Natural killer cell (primary cell): ENCODE measurements around the gene CBY3. TPM values are rescaled to one million over a fixed set of nuclear protein-coding genes. Genes with fewer than 3 reads are reported as not detected.
"Not testable (repeated sequence)": the region's sequence is repeated elsewhere in the genome, so short reads cannot be mapped to it uniquely, and the experiment has no call there.

ENCODE experiments used
- ATAC-seq, 3 donors: fragments of 150-1000 bp in 2 of 3; fragments of 200-7000 bp in 1 of 3; cut with Tn5 transposase; 1 replicate in 1 of 3; 2 replicates in 2 of 3; pipeline ENCODE4 v1.10.0; 2021; ENCODE audit warnings: mild to moderate bottlenecking in 2 of 3, moderate library complexity in 2 of 3
- DNase-seq, 2 donors: peaks; one replicate each; pipeline versions ENCODE4 v3.0.0 to v3.0.0-alpha.2; 2013 to 2021; ENCODE audit warnings: mixed read lengths in 1 of 2
- H3K27ac ChIP-seq: one replicate; pipeline ENCODE4 v1.5.1; 2013; ENCODE audit warnings: mild to moderate bottlenecking, low read length
- H3K27me3 ChIP-seq: one replicate; pipeline ENCODE4 v1.6.1; 2013; ENCODE audit warnings: low read length; ENCODE audit not compliant: control insufficient read depth, insufficient read depth
- H3K36me3 ChIP-seq: one replicate; pipeline ENCODE4 v1.6.1; 2013; ENCODE audit warnings: low read length; ENCODE audit not compliant: control insufficient read depth, insufficient read depth
- H3K4me1 ChIP-seq: one replicate; pipeline ENCODE4 v1.6.1; 2013; ENCODE audit warnings: low read length; ENCODE audit not compliant: control insufficient read depth, insufficient read depth
- H3K4me3 ChIP-seq: one replicate; pipeline ENCODE4 v1.5.1; 2013; ENCODE audit warnings: low read length
- H3K9me3 ChIP-seq: one replicate; pipeline ENCODE4 v1.6.1; 2013; ENCODE audit warnings: low read length; ENCODE audit not compliant: control insufficient read depth, insufficient read depth
- H3K27ac Mint-ChIP-seq, 2 donors: one replicate each; pipeline ENCODE4 v1.8.0; 2022; ENCODE audit warnings: mild to moderate bottlenecking in 2 of 2, mixed read lengths in 2 of 2, moderate library complexity in 1 of 2
- H3K27me3 Mint-ChIP-seq, 2 donors: one replicate each; pipeline ENCODE4 v1.8.0; 2022; ENCODE audit warnings: low read depth in 2 of 2, mixed read lengths in 2 of 2
- H3K36me3 Mint-ChIP-seq: one replicate; pipeline ENCODE4 v1.8.0; 2022; ENCODE audit warnings: mixed read lengths
- H3K4me1 Mint-ChIP-seq, 2 donors: one replicate each; pipeline ENCODE4 v1.8.0; 2022; ENCODE audit warnings: mixed read lengths in 2 of 2
- H3K4me3 Mint-ChIP-seq: one replicate; pipeline ENCODE4 v1.8.0; 2022; ENCODE audit warnings: mild to moderate bottlenecking, moderate library complexity, mixed read lengths
- H3K9me3 Mint-ChIP-seq, 2 donors: one replicate each; pipeline ENCODE4 v1.8.0; 2022; ENCODE audit warnings: mixed read lengths in 2 of 2
- WGBS: methylation state at CpG from one replicate; pipeline ENCODE4 v1.1.7; 2013; ENCODE audit warnings: missing lambda C conversion rate; ENCODE audit not compliant: insufficient coverage; 5-methylcytosine and 5-hydroxymethylcytosine counted together
- intact Hi-C: fragments of 100-400 bp; cut with micrococcal nuclease; formaldehyde crosslinking; loops from one replicate; pipeline ENCODE4 v1.14.2; 2022
- total RNA-seq, 4 donors: library from RNA; stranded (reverse); fragments of 120-200 nt in 1 of 4; gene quantifications; one replicate each; pipeline versions ENCODE4 v1.2.3 to v1.2.4, GENCODE V29; 2013 to 2022
- TF ChIP-seq, protein P1 (sequence below): fragments of 200-600 bp; IDR thresholded peaks from one replicate; pipeline ENCODE4 v1.8.0; 2022; ENCODE audit warnings: antibody characterized with exemption

The CBY3 gene
- total RNA-seq, 3 donors from 2014 or later (not counting 1 experiment from before 2014, with no cell fraction given) = not detected

GRCh38 chr5:179696603-179697002 is 15.8 kb upstream of the CBY3 start:
- ATAC-seq (no peak), DNase-seq (no peak)
- TF ChIP-seq, protein P1, sequence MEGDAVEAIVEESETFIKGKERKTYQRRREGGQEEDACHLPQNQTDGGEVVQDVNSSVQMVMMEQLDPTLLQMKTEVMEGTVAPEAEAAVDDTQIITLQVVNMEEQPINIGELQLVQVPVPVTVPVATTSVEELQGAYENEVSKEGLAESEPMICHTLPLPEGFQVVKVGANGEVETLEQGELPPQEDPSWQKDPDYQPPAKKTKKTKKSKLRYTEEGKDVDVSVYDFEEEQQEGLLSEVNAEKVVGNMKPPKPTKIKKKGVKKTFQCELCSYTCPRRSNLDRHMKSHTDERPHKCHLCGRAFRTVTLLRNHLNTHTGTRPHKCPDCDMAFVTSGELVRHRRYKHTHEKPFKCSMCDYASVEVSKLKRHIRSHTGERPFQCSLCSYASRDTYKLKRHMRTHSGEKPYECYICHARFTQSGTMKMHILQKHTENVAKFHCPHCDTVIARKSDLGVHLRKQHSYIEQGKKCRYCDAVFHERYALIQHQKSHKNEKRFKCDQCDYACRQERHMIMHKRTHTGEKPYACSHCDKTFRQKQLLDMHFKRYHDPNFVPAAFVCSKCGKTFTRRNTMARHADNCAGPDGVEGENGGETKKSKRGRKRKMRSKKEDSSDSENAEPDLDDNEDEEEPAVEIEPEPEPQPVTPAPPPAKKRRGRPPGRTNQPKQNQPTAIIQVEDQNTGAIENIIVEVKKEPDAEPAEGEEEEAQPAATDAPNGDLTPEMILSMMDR = no peak
- H3K4me3 ChIP-seq = no peak overlapping the region
- Mint-ChIP-seq H3K4me3 (no peak overlapping the region), H3K4me1 (peaks cover 34 to 41% of the 10 kb centered on the region in 2 donors), H3K36me3 (no peaks in the 10 kb centered on the region), H3K27ac (peak overlapping the region; percentile 94 to 99), H3K27me3 (no peaks in the 10 kb centered on the region), H3K9me3 (no peaks in the 10 kb centered on the region)
- intact Hi-C loops = loop anchor here (2.0 kb wide), 1 partner anchor 98 kb away; no protein-coding TSS in a partner anchor
- 63% methylated on average over 2 of the region's 3 CpGs for WGBS
- no peaks in the 10 kb centered on the region for H3K36me3 ChIP-seq
- H3K9me3 ChIP-seq = no peaks in the 10 kb centered on the region
- H3K4me1 ChIP-seq = peaks cover 35% of the 10 kb centered on the region
- peak overlapping the region; percentile 18 for H3K27ac ChIP-seq
- H3K27me3 ChIP-seq = no peaks in the 10 kb centered on the region

GRCh38 chr5:179694561-179694960 is 13.7 kb upstream of the CBY3 start:
- no peaks in the 10 kb centered on the region for H3K9me3 Mint-ChIP-seq
- Histone ChIP-seq H3K36me3 (no peaks in the 10 kb centered on the region), H3K27me3 (no peaks in the 10 kb centered on the region), H3K4me3 (no peak overlapping the region), H3K4me1 (peaks cover 21% of the 10 kb centered on the region), H3K9me3 (no peaks in the 10 kb centered on the region), H3K27ac (no peak overlapping the region)
- H3K4me1 Mint-ChIP-seq = peaks cover 23 to 30% of the 10 kb centered on the region in 2 donors
- ATAC-seq (no peak), DNase-seq (no peak)
- H3K27ac Mint-ChIP-seq = no peak overlapping the region
- intact Hi-C loops = no loop called here
- no peaks in the 10 kb centered on the region for H3K27me3 Mint-ChIP-seq
- TF ChIP-seq, protein P1 = no peak
- H3K36me3 Mint-ChIP-seq = no peaks in the 10 kb centered on the region
- H3K4me3 Mint-ChIP-seq = no peak overlapping the region
- 90% methylated on average over 5 of the region's 6 CpGs for WGBS

GRCh38 chr5:179689212-179689611 is 8.4 kb upstream of the CBY3 start:
- DNase-seq, H3K9me3 Mint-ChIP-seq, H3K27ac ChIP-seq, H3K4me1 Mint-ChIP-seq, H3K36me3 ChIP-seq, H3K27me3 ChIP-seq, H3K27ac Mint-ChIP-seq, H3K4me3 Mint-ChIP-seq, ATAC-seq, H3K4me1 ChIP-seq, H3K36me3 Mint-ChIP-seq, H3K4me3 ChIP-seq, H3K9me3 ChIP-seq, intact Hi-C loops, H3K27me3 Mint-ChIP-seq: not testable (repeated sequence)
- WGBS = 89% methylated on average over 9 of the region's 9 CpGs

DNA sequence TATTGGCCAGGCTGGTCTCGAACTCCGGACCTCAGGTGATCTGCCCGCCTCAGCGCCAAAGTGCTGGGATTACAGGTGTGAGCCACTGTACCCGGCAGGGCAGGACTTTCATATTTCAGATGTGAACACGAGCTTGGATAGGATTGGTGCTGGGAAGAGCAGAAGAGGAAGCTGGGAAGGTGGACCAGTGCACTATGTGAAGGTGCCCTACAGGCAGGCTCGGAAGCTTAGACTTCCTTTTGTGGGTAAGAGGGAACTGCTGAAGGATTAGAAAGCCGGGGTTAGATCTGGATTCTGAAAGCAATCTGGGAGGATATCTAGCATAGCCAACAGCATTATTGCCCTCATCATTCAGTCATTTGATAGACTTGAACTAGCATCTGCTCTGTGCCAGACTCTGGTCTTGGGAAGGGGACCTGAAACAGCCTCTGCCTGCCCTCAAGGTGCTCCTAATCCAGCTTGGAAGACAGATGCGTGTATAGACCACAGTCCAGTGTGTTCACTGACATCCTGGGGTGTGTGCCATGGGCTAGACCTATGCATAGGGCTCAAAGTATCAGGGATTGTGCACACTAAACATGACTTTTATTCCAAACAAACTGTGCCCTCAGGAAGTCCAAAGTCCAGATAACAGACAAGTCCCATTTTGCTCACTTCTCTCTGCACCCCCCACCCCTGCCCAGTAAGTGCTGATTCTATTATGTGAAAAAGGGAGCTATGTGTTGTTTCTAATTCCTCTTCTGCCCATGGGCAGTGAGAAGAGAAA is 637 bp downstream of the CBY3 start:
- no peaks in the 10 kb centered on the region for H3K27me3 Mint-ChIP-seq
- DNase-seq (no peak), ATAC-seq (no peak)
- intact Hi-C loops = no loop called here
- no peaks in the 10 kb centered on the region for H3K9me3 Mint-ChIP-seq
- Histone ChIP-seq H3K4me1 (peaks cover 29% of the 10 kb centered on the region), H3K27ac (no peak overlapping the region), H3K36me3 (no peaks in the 10 kb centered on the region), H3K4me3 (no peak overlapping the region), H3K27me3 (no peaks in the 10 kb centered on the region), H3K9me3 (no peaks in the 10 kb centered on the region)
- WGBS = 78% methylated on average over 9 of the region's 9 CpGs
- H3K4me3 Mint-ChIP-seq = peak overlapping the region; percentile 78
- TF ChIP-seq, protein P1 = no peak
- H3K36me3 Mint-ChIP-seq = no peaks in the 10 kb centered on the region
- peak overlapping the region; percentile 61 to 94 for H3K27ac Mint-ChIP-seq
- peaks cover 28 to 30% of the 10 kb centered on the region in 2 donors for H3K4me1 Mint-ChIP-seq
